HCT116 (cell line): ENCODE results near the gene FMO2. TPM values are rescaled to one million over a fixed set of nuclear protein-coding genes. Genes with fewer than 3 reads are reported as not detected.

ENCODE experiments used
- ATAC-seq: fragments of 200-7000 bp; cut with Tn5 transposase; 2 replicates; pipeline ENCODE4 v1.9.1; 2020; ENCODE audit warnings: mild to moderate bottlenecking, moderate library complexity
- BruUV-seq: library from RNA; stranded (reverse); fragments of 400-500 nt; replicated peaks from 2 replicates; lab custom pipeline; 2021; lab: Mats Ljungman, UMichigan
- CTCF ChIA-PET: fragments of 300-600 bp; sonication (Branson Sonifier 250); formaldehyde crosslinking; loops from one replicate; lab custom pipeline; 2021; ENCODE audit warnings: antibody characterized with exemption; lab: Charles Lee
- POLR2A ChIA-PET: fragments of 300-600, 350-600 bp; sonication (Branson Sonifier 250); formaldehyde crosslinking; loops from one replicate; lab custom pipeline; 2021; ENCODE audit warnings: antibody characterized with exemption; lab: Charles Lee
- RAD21 ChIA-PET, 2 experiments: fragments of 300-600 bp; sonication (Branson Sonifier 250); formaldehyde crosslinking; loops; one replicate each; lab custom pipeline; 2023; ENCODE audit warnings: low total read pairs in 2 of 2; ENCODE audit not compliant: uncharacterized antibody in 2 of 2, unreplicated experiment in 2 of 2, low non-redundant PET in 1 of 2; lab: Charles Lee
- DNase-seq: peaks from one replicate; pipeline ENCODE4 v3.0.0-alpha.2; 2010; ENCODE audit warnings: low read depth, low spot score
- H2AFZ ChIP-seq: fragments of 200-600 bp; shearing (Covaris generic), sonication (generic); 2 replicates; pipeline ENCODE4 v1.6.1; 2017; ENCODE audit warnings: low read depth, mixed run types, mixed read lengths, antibody characterized with exemption, low read length; ENCODE audit not compliant: poor library complexity, severe bottlenecking
- H3K27ac ChIP-seq: 2 replicates; pipeline ENCODE4 v1.5.1; 2012; ENCODE audit warnings: low read depth, low read length
- H3K27me3 ChIP-seq: fragments of 200-600 bp; sonication (generic); 2 replicates; pipeline ENCODE4 v1.6.1; 2016; ENCODE audit warnings: mixed run types, low read length, mixed read lengths; ENCODE audit not compliant: insufficient read depth
- H3K36me3 ChIP-seq, 2 experiments: fragments of 200-500 bp in 1 of 2; fragments of 200-600 bp in 1 of 2; sonication (Bioruptor generic) in 1 of 2; sonication (generic) in 1 of 2; 2 replicates each; pipeline versions ENCODE4 v1.5.1 to v1.6.1; 2014 to 2016; ENCODE audit warnings: low read length in 2 of 2, inconsistent platforms in 1 of 2, mixed read lengths in 1 of 2, mixed run types in 1 of 2; ENCODE audit not compliant: insufficient read depth in 2 of 2, control insufficient read depth in 1 of 2
- H3K4me1 ChIP-seq, 2 experiments: fragments of 200-600 bp in 1 of 2; sonication (generic) in 1 of 2; 2 replicates each; pipeline versions ENCODE4 v1.5.1 to v1.6.1; 2012 to 2017; ENCODE audit warnings: low read length in 2 of 2, inconsistent platforms in 1 of 2, mild to moderate bottlenecking in 1 of 2, mixed read lengths in 1 of 2, mixed run types in 1 of 2, moderate library complexity in 1 of 2; ENCODE audit not compliant: insufficient read depth in 2 of 2, control insufficient read depth in 1 of 2
- H3K4me2 ChIP-seq: fragments of 200-600 bp; sonication (generic); 2 replicates; pipeline ENCODE4 v1.6.1; 2017; ENCODE audit warnings: mixed run types, low read length, mixed read lengths
- H3K4me3 ChIP-seq, 2 experiments: fragments of 200-600 bp in 1 of 2; sonication (generic) in 1 of 2; replicated peaks in 1 of 2; 2 replicates each; pipeline ENCODE4 v1.5.1; 2011 to 2016; ENCODE audit warnings: low read length in 2 of 2, control low read depth in 1 of 2, low read depth in 1 of 2, mild to moderate bottlenecking in 1 of 2, mixed read lengths in 1 of 2, mixed run types in 1 of 2
- H3K79me2 ChIP-seq: fragments of 200-600 bp; sonication (generic); 2 replicates; pipeline ENCODE4 v1.6.1; 2017; ENCODE audit warnings: mild to moderate bottlenecking, mixed run types, low read length, moderate library complexity, mixed read lengths; ENCODE audit not compliant: insufficient read depth
- H3K9ac ChIP-seq: fragments of 200-600 bp; sonication (generic); 2 replicates; pipeline ENCODE4 v1.6.1; 2016; ENCODE audit warnings: low read length, mixed read lengths
- H3K9me2 ChIP-seq: fragments of 200-600 bp; sonication (generic), shearing (Covaris generic); 2 replicates; pipeline ENCODE4 v1.6.1; 2017; ENCODE audit warnings: mixed run types, mild to moderate bottlenecking, moderate library complexity; ENCODE audit not compliant: insufficient read depth
- H3K9me3 ChIP-seq, 2 experiments: fragments of 200-500 bp in 1 of 2; fragments of 200-600 bp in 1 of 2; sonication (Bioruptor generic) in 1 of 2; sonication (generic) in 1 of 2; 2 replicates each; pipeline ENCODE4 v1.6.1; 2014 to 2017; ENCODE audit warnings: low read length in 2 of 2, mixed read lengths in 2 of 2, inconsistent platforms in 1 of 2, low read depth in 1 of 2, mild to moderate bottlenecking in 1 of 2, mixed run types in 1 of 2, moderate library complexity in 1 of 2; ENCODE audit not compliant: control insufficient read depth in 1 of 2, insufficient read depth in 1 of 2
- H4K20me1 ChIP-seq: fragments of 200-600 bp; sonication (generic), shearing (Covaris generic); 2 replicates; pipeline ENCODE4 v1.6.1; 2017; ENCODE audit warnings: mixed run types, mild to moderate bottlenecking, moderate library complexity; ENCODE audit not compliant: insufficient read depth
- CEBPB ChIP-seq: IDR thresholded peaks from 2 replicates; pipeline ENCODE4 v1.6.1; 2012; ENCODE audit warnings: low read depth
- EZH2phosphoT487 ChIP-seq: fragments of 200-600 bp; IDR thresholded peaks from 2 replicates; pipeline ENCODE4 v1.6.1; 2018; ENCODE audit warnings: antibody characterized with exemption, borderline replicate concordance
- JUND ChIP-seq: IDR thresholded peaks from 2 replicates; pipeline ENCODE4 v1.6.1; 2012
- POLR2A ChIP-seq: IDR thresholded peaks from 2 replicates; pipeline ENCODE4 v1.7.0; 2011; ENCODE audit warnings: borderline replicate concordance; ENCODE audit not compliant: insufficient read depth, insufficient read length; ENCODE audit errors: extremely low read depth
- POLR2AphosphoS5 ChIP-seq: IDR thresholded peaks from 2 replicates; pipeline ENCODE4 v1.6.1; 2011; ENCODE audit warnings: mild to moderate bottlenecking, low read depth, low read length, moderate library complexity
- RAD21 ChIP-seq: IDR thresholded peaks from 2 replicates; pipeline ENCODE4 v1.6.1; 2012; ENCODE audit warnings: low read depth, mild to moderate bottlenecking
- SRF ChIP-seq: IDR thresholded peaks from 2 replicates; pipeline ENCODE4 v1.6.1; 2012; ENCODE audit warnings: low read depth
- YY1 ChIP-seq: IDR thresholded peaks from 2 replicates; pipeline ENCODE4 v1.6.1; 2011; ENCODE audit warnings: low read length, low read depth, moderate library complexity, mild to moderate bottlenecking; ENCODE audit not compliant: insufficient replicate concordance; ENCODE audit errors: extremely low read depth
- ZNF274 ChIP-seq: fragments of 200-500 bp; sonication (Bioruptor generic); IDR thresholded peaks from 2 replicates; pipeline ENCODE4 v1.6.1; 2014; ENCODE audit warnings: mild to moderate bottlenecking, low read depth, low read length, inconsistent platforms
- intact Hi-C: fragments of 100-400 bp; cut with micrococcal nuclease; formaldehyde crosslinking; loops from 2 replicates; pipeline ENCODE4 v1.10.0; 2022
- total RNA-seq: library from RNA; stranded (reverse); gene quantifications from one replicate; pipeline ENCODE4 v1.2.1, GENCODE V29; 2021; ENCODE audit not compliant: unreplicated experiment
- TF ChIP-seq, protein P1 (sequence below), 3 experiments: fragments of 200-600 bp in 1 of 3; sonication (generic) in 1 of 3; IDR thresholded peaks in 2 of 3; conservative IDR thresholded peaks in 1 of 3; 2 replicates each; pipeline ENCODE4 v1.5.1; 2012 to 2017; ENCODE audit warnings: low read depth in 2 of 3, low read length in 2 of 3, antibody characterized with exemption in 1 of 3, borderline replicate concordance in 1 of 3, control low read depth in 1 of 3, mild to moderate bottlenecking in 1 of 3, mixed read lengths in 1 of 3, mixed run types in 1 of 3, moderate library complexity in 1 of 3; ENCODE audit not compliant: insufficient read depth in 1 of 3

FMO2 gene
- total RNA-seq, 1 experiment from 2014 or later, result 0.30 TPM

DNA sequence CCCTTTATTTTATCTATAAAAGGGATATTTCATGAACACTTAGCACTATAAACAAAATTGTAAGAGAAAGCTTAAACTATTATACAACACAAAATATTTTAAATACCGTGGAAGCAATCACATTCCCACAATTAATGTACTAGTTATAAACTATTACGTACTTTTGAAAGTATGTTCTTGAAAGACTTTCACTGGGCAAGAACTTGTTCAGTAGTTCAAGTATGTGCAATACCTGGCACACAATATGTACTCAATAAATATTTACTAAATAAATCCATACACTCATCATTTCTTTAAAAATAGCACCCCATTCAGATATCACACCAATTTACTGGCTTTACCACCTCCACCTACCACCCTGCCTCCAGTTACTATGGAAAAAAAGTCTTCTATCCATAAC is 12.6 kb upstream of the FMO2 start:
- H3K4me2 ChIP-seq, result no peak overlapping the region
- no peaks in the 10 kb centered on the region for H3K9me2 ChIP-seq
- no peaks in the 10 kb centered on the region for H3K9me3 ChIP-seq
- BruUV-seq, result no TSS peak
- no peaks in the 10 kb centered on the region for H3K36me3 ChIP-seq
- no peak overlapping the region for H3K27ac ChIP-seq
- no peaks in the 10 kb centered on the region for H3K79me2 ChIP-seq
- H2AFZ ChIP-seq, result no peak overlapping the region
- H3K4me3 ChIP-seq, result no peak overlapping the region
- DNase-seq (no peak), ATAC-seq (no peak)
- no peaks in the 10 kb centered on the region for H4K20me1 ChIP-seq
- RAD21 ChIA-PET, result no interaction called here
- no peak overlapping the region for H3K9ac ChIP-seq
- CTCF ChIA-PET, result no interaction called here
- H3K4me1 ChIP-seq, result no peaks in the 10 kb centered on the region
- no peak for TF ChIP-seq EZH2phosphoT487
- no peak for TF ChIP-seq YY1
- TF ChIP-seq JUND, result no peak
- TF ChIP-seq, protein P1, sequence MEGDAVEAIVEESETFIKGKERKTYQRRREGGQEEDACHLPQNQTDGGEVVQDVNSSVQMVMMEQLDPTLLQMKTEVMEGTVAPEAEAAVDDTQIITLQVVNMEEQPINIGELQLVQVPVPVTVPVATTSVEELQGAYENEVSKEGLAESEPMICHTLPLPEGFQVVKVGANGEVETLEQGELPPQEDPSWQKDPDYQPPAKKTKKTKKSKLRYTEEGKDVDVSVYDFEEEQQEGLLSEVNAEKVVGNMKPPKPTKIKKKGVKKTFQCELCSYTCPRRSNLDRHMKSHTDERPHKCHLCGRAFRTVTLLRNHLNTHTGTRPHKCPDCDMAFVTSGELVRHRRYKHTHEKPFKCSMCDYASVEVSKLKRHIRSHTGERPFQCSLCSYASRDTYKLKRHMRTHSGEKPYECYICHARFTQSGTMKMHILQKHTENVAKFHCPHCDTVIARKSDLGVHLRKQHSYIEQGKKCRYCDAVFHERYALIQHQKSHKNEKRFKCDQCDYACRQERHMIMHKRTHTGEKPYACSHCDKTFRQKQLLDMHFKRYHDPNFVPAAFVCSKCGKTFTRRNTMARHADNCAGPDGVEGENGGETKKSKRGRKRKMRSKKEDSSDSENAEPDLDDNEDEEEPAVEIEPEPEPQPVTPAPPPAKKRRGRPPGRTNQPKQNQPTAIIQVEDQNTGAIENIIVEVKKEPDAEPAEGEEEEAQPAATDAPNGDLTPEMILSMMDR (IDR thresholded peaks at IDR 0.05 in 2 of 3, conservative IDR thresholded peaks at IDR 0.05 in 1 of 3; ENCODE audit: borderline replicate concordance in 1 of 3, insufficient read depth in 1 of 3, low read depth in 2 of 3, low read length in 2 of 3), result no peak
- TF ChIP-seq POLR2A, result no peak
- no peak for TF ChIP-seq CEBPB
- TF ChIP-seq RAD21, result no peak
- TF ChIP-seq SRF, result no peak
- no peak for TF ChIP-seq ZNF274
- intact Hi-C loops, result no loop called here
- POLR2A ChIA-PET, result no interaction called here
- no peaks in the 10 kb centered on the region for H3K27me3 ChIP-seq

DNA sequence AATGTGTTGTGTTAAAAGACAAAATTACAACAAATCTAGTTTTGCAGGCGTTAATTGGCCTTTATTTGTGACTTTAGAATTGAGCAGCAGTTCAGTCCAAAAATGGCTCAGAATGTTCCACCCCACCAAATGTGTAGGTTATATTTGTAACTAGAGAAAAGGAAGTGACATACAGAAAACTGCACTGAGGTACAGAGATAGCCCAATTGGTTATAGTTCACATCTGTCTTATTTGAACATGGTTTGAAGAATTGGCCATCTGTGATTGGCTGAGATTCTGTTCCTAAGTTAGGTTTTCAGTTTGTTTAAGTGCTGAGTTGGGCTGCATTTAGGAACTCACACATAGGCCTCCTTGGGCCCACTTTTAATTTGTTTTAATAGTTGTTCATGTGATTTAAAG is 12.0 kb upstream of the FMO2 start:
- Histone ChIP-seq H4K20me1 (no peaks in the 10 kb centered on the region), H3K27ac (no peak overlapping the region), H2AFZ (no peak overlapping the region), H3K4me2 (no peak overlapping the region), H3K27me3 (no peaks in the 10 kb centered on the region), H3K9me2 (no peaks in the 10 kb centered on the region), H3K79me2 (no peaks in the 10 kb centered on the region), H3K9ac (no peak overlapping the region), H3K9me3 (no peaks in the 10 kb centered on the region), H3K4me3 (no peak overlapping the region), H3K36me3 (no peaks in the 10 kb centered on the region), H3K4me1 (no peaks in the 10 kb centered on the region)
- ChIA-PET RAD21 (no interaction called here), CTCF (interaction anchor here (1.1 kb wide), 1 partner anchor 141 kb away, joined by 4 read pairs; the partner anchor contains the start of gene FMO4), POLR2A (no interaction called here)
- ATAC-seq, result no peak
- intact Hi-C loops, result no loop called here
- no TSS peak for BruUV-seq
- no peak for TF ChIP-seq YY1
- TF ChIP-seq POLR2AphosphoS5, result no peak
- DNase-seq, result no peak
